ENCODE results near the gene RPS6KA2. TPM values are rescaled to one million over a fixed set of nuclear protein-coding genes. Genes with fewer than 3 reads are reported as not detected.
"Not testable (repeated sequence)": the region's sequence is repeated elsewhere in the genome, so short reads cannot be mapped to it uniquely, and the experiment has no call there.

RPS6KA2 gene
- total RNA-seq, 4 donors from 2014 or later: 11.8 to 66.0 (median 19.2) TPM

DNA sequence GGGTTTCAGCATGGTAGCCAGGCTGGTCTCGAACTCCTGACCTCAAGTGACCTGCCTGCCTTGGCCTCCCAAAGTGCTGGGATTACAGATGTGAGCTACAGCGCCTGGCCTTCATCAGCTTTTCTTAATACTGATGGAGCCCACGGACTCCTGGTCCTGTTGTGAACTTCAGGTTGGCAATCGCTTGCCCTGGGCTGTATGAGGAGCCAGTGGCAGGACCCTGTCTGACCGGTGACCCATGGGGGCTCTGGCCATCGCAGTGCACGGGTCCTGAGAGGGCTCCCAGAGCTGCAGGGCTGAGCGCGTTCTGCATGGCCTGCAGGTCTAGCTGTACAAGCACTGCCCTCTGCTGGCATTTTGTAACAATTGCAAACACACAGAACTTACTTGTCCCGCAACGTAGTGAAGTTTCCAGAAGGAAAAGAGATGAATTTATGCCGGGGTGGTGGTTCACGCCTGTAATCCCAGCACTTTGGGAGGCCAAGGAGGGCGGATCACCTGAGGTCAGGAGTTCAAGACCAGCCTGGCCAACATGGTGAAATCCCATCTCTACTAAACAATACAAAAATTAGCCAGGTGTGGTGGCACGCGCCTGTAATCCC lies 226.3 kb downstream of the RPS6KA2 start:
- peaks cover 0 to 29% (median 0%) of the 10 kb centered on the region in 4 donors for H3K27me3 ChIP-seq
- DNase-seq, H3K9me3 ChIP-seq, H3K4me1 ChIP-seq, H3K36me3 ChIP-seq, H3K27ac ChIP-seq, H3K4me3 ChIP-seq: not testable (repeated sequence)
- intact Hi-C loops (cut with DNase I): loop anchor here (5.0 kb wide), 1 partner anchor 128 kb away; no protein-coding TSS in a partner anchor
- WGBS, 2 donors: 36 to 42% methylated on average over 2 to 10 of the region's 16 CpGs
- TF ChIP-seq, protein P1, sequence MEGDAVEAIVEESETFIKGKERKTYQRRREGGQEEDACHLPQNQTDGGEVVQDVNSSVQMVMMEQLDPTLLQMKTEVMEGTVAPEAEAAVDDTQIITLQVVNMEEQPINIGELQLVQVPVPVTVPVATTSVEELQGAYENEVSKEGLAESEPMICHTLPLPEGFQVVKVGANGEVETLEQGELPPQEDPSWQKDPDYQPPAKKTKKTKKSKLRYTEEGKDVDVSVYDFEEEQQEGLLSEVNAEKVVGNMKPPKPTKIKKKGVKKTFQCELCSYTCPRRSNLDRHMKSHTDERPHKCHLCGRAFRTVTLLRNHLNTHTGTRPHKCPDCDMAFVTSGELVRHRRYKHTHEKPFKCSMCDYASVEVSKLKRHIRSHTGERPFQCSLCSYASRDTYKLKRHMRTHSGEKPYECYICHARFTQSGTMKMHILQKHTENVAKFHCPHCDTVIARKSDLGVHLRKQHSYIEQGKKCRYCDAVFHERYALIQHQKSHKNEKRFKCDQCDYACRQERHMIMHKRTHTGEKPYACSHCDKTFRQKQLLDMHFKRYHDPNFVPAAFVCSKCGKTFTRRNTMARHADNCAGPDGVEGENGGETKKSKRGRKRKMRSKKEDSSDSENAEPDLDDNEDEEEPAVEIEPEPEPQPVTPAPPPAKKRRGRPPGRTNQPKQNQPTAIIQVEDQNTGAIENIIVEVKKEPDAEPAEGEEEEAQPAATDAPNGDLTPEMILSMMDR (IDR thresholded peaks at IDR 0.05): peak; percentile 67 to 77 (median 74)

DNA sequence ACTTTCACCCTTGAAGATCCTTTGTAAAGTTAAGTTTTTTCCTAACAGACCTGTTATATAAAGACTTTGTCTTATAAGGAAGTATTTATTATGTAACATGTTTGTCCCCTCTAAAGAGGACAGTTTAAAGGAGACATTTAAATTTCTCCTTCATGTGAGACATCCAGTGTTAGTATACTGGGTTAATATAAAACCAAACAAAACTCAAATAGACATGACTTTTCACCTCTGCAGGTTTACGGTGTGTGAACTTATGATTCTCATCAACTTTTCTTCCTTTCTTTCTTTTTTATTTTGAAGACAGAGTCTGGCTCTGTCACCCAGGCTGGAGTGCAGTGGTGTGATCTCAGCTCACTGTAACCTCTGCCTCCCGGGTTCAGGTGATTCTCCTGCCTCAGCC lies 226.9 kb downstream of the RPS6KA2 start:
- H3K4me1 ChIP-seq: peaks cover 0 to 5% (median 0%) of the 10 kb centered on the region in 3 donors
- no peak overlapping the region for H3K27ac ChIP-seq
- intact Hi-C loops (cut with DNase I): loop anchor here (5.0 kb wide), 1 partner anchor 128 kb away; no protein-coding TSS in a partner anchor
- no peak overlapping the region for H3K4me3 ChIP-seq
- DNase-seq: no peak
- no peaks in the 10 kb centered on the region for H3K9me3 ChIP-seq
- H3K27me3 ChIP-seq: peaks cover 0 to 35% (median 0%) of the 10 kb centered on the region in 4 donors
- no peaks in the 10 kb centered on the region for H3K36me3 ChIP-seq
- WGBS, 2 donors: 80 to 83% methylated on average over 2 of the region's 2 CpGs
- TF ChIP-seq POLR2A (IDR thresholded peaks at IDR 0.05): no peak
- TF ChIP-seq, protein P1 (IDR thresholded peaks at IDR 0.05): no peak

DNA sequence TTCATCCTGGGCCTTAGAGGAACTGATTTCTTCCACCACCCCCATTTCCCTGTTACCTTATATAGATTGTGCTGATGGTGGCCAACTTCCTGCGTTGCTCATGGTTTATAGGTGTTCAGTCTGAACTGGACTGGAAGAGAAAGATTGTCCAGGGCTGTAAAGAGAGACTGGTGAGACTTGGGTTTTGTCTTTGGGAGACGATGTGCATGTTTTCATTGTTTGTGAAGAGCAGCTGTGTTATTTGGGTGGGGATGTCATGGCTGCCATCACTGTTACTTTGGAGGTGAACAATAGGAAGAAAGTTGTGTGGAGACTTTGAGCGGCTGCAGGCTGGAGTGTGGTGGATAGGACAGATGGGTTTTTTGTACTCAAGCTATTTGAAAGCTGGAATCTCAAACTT lies 228.7 kb downstream of the RPS6KA2 start:
- Histone ChIP-seq H3K27ac (no peak overlapping the region), H3K27me3 (peaks cover 0 to 49% (median 0%) of the 10 kb centered on the region in 4 donors), H3K4me3 (no peak overlapping the region), H3K36me3 (no peaks in the 10 kb centered on the region), H3K9me3 (no peaks in the 10 kb centered on the region), H3K4me1 (peaks cover 0 to 5% (median 0%) of the 10 kb centered on the region in 3 donors)
- TF ChIP-seq, protein P1 (IDR thresholded peaks at IDR 0.05): no peak
- no peak for TF ChIP-seq POLR2A (IDR thresholded peaks at IDR 0.05)
- intact Hi-C loops (cut with DNase I): loop anchor here (5.0 kb wide), 1 partner anchor 116 kb away; no protein-coding TSS in a partner anchor
- DNase-seq: no peak
- WGBS, 2 donors: 72 to 79% methylated on average over 2 to 3 of the region's 3 CpGs

DNA sequence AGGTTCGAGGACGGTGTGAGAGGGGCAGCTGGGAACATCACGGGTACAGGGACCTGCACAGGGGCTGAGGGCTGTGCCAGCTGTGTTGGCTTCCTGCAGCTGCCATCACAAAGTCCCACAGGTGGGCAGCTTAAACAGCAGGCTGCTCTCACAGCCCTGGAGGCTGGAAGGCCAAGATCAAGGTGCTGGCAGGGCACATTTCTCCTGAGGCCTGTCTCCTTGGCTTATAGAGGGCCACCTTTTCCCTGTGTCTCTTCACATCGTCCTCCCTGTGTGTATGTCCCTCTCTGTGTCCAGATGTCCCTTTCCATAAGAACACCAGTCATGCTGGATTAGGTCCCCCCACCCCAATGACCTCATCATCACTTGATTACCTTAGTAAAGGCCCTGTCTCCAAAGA lies 229.2 kb downstream of the RPS6KA2 start:
- Histone ChIP-seq H3K9me3 (no peaks in the 10 kb centered on the region), H3K4me3 (no peak overlapping the region), H3K4me1 (peaks cover 0 to 5% (median 0%) of the 10 kb centered on the region in 3 donors), H3K36me3 (no peaks in the 10 kb centered on the region), H3K27me3 (peaks cover 0 to 51% (median 0%) of the 10 kb centered on the region in 4 donors), H3K27ac (no peak overlapping the region)
- TF ChIP-seq POLR2A (IDR thresholded peaks at IDR 0.05): no peak
- TF ChIP-seq, protein P1 (IDR thresholded peaks at IDR 0.05): no peak
- intact Hi-C loops (cut with DNase I): loop anchor here (5.0 kb wide), 1 partner anchor 116 kb away; no protein-coding TSS in a partner anchor
- 82 to 86% methylated on average over 4 of the region's 4 CpGs for whole genome bisulfite sequencing, 2 donors
- DNase-seq: no peak

- no peak for DNase-seq
- H3K27ac ChIP-seq: no peak overlapping the region
- peaks cover 0 to 3% (median 0%) of the 10 kb centered on the region in 3 donors for H3K4me1 ChIP-seq
- H3K9me3 ChIP-seq: no peaks in the 10 kb centered on the region
- TF ChIP-seq, protein P1 (IDR thresholded peaks at IDR 0.05): no peak
- TF ChIP-seq POLR2A (IDR thresholded peaks at IDR 0.05): no peak
- intact Hi-C loops (cut with DNase I): loop anchor here (5.0 kb wide), 1 partner anchor 113 kb away; no protein-coding TSS in a partner anchor
- H3K36me3 ChIP-seq: no peaks in the 10 kb centered on the region
- peaks cover 0 to 47% (median 0%) of the 10 kb centered on the region in 4 donors for H3K27me3 ChIP-seq
- no peak overlapping the region for H3K4me3 ChIP-seq
- WGBS, 2 donors: 74 to 85% methylated on average over 5 of the region's 6 CpGs
These were observed 231.3 kb downstream of the RPS6KA2 start for GRCh38 chr6:166395778-166396177.
